DND-41 (cell line): ENCODE results near the gene SAT1.

Source experiments
- ATAC-seq: fragments of 200-7000 bp; cut with Tn5 transposase; 3 replicates; pipeline ENCODE4 v1.9.1; 2021; ENCODE audit warnings: low read depth; ENCODE audit not compliant: insufficient read depth
- DNase-seq: peaks from one replicate; pipeline ENCODE4 v3.0.0-alpha.2; 2020
- H2AFZ ChIP-seq: 2 replicates; pipeline ENCODE4 v1.6.0; 2012; ENCODE audit warnings: low read depth, low read length
- H3K27ac ChIP-seq: 2 replicates; pipeline ENCODE4 v1.5.1; 2012; ENCODE audit warnings: low read length, inconsistent platforms
- H3K27me3 ChIP-seq: fragments of 200-600 bp; sonication (generic); 2 replicates; pipeline ENCODE4 v1.6.0; 2012; ENCODE audit warnings: low read length, mild to moderate bottlenecking, inconsistent platforms; ENCODE audit not compliant: insufficient read depth, poor library complexity
- H3K36me3 ChIP-seq: 2 replicates; pipeline ENCODE4 v1.5.1; 2012; ENCODE audit warnings: low read length, inconsistent platforms; ENCODE audit not compliant: insufficient read depth
- H3K4me1 ChIP-seq: 2 replicates; pipeline ENCODE4 v1.5.1; 2012; ENCODE audit warnings: mild to moderate bottlenecking, low read length; ENCODE audit not compliant: insufficient read depth
- H3K4me2 ChIP-seq: 2 replicates; pipeline ENCODE4 v1.6.0; 2012; ENCODE audit warnings: mild to moderate bottlenecking, moderate library complexity, low read length, inconsistent platforms; ENCODE audit not compliant: insufficient read depth
- H3K4me3 ChIP-seq, 2 experiments: fragments of 200-600 bp in 1 of 2; shearing (Covaris generic) in 1 of 2; 2 replicates each; pipeline ENCODE4 v1.5.1; 2012 to 2016; ENCODE audit warnings: inconsistent platforms in 2 of 2, low read length in 2 of 2, mild to moderate bottlenecking in 2 of 2, low read depth in 1 of 2, moderate library complexity in 1 of 2
- H3K79me2 ChIP-seq: 2 replicates; pipeline ENCODE4 v1.6.0; 2012; ENCODE audit warnings: low read length, inconsistent platforms; ENCODE audit not compliant: insufficient read depth
- H3K9ac ChIP-seq: 2 replicates; pipeline ENCODE4 v1.6.0; 2012; ENCODE audit warnings: low read depth, mild to moderate bottlenecking, inconsistent platforms, low read length, moderate library complexity
- H3K9me3 ChIP-seq: 2 replicates; pipeline ENCODE4 v1.5.1; 2012; ENCODE audit warnings: low read length, moderate library complexity, mild to moderate bottlenecking, inconsistent platforms; ENCODE audit not compliant: insufficient read depth, severe bottlenecking
- H4K20me1 ChIP-seq: 2 replicates; pipeline ENCODE4 v1.6.0; 2012; ENCODE audit warnings: low read length; ENCODE audit not compliant: insufficient read depth
- CTCF ChIP-seq: IDR thresholded peaks from 2 replicates; pipeline ENCODE4 v1.5.1; 2012; ENCODE audit warnings: borderline replicate concordance, low read length, moderate library complexity, mild to moderate bottlenecking; ENCODE audit not compliant: poor library complexity, severe bottlenecking; ENCODE audit errors: extremely low read depth
- EZH2 ChIP-seq: IDR thresholded peaks from 3 replicates; pipeline ENCODE4 v1.6.1; 2012; ENCODE audit warnings: borderline replicate concordance, low read depth, mild to moderate bottlenecking, moderate library complexity, low read length, inconsistent platforms; ENCODE audit not compliant: severe bottlenecking

Gene SAT1

GRCh38 chrX:23802431-23802830 is 19.5 kb downstream of the SAT1 start:
- H3K27ac ChIP-seq: no peak overlapping the region
- ATAC-seq: no peak
- DNase-seq: no peak
- H2AFZ ChIP-seq: no peak overlapping the region
- H3K36me3 ChIP-seq: no peaks in the 10 kb centered on the region
- H3K27me3 ChIP-seq: no peaks in the 10 kb centered on the region
- H3K4me1 ChIP-seq: no peaks in the 10 kb centered on the region
- H3K9ac ChIP-seq: no peak overlapping the region
- no peak for TF ChIP-seq EZH2
- no peak for TF ChIP-seq CTCF
- H3K79me2 ChIP-seq: no peaks in the 10 kb centered on the region
- H3K4me3 ChIP-seq: no peak overlapping the region
- H3K4me2 ChIP-seq: no peak overlapping the region
- H3K9me3 ChIP-seq: no peaks in the 10 kb centered on the region
- no peaks in the 10 kb centered on the region for H4K20me1 ChIP-seq

GRCh38 chrX:23803931-23804381 is 21.0 kb downstream of the SAT1 start:
- H3K27ac ChIP-seq: no peak overlapping the region
- H3K4me2 ChIP-seq: no peak overlapping the region
- H3K9me3 ChIP-seq: no peaks in the 10 kb centered on the region

GRCh38 chrX:23804578-23804977 is 21.6 kb downstream of the SAT1 start:
- H3K9me3 ChIP-seq: no peaks in the 10 kb centered on the region
- no peaks in the 10 kb centered on the region for H3K4me1 ChIP-seq
- no peaks in the 10 kb centered on the region for H3K27me3 ChIP-seq
- TF ChIP-seq CTCF (no peak), EZH2 (no peak)
- no peak overlapping the region for H3K4me3 ChIP-seq
- H3K36me3 ChIP-seq: no peaks in the 10 kb centered on the region
- H2AFZ ChIP-seq: no peak overlapping the region
- DNase-seq (no peak), ATAC-seq (no peak)
- H3K9ac ChIP-seq: no peak overlapping the region
- H3K27ac ChIP-seq: no peak overlapping the region
- H4K20me1 ChIP-seq: no peaks in the 10 kb centered on the region
- H3K4me2 ChIP-seq: no peak overlapping the region
- no peaks in the 10 kb centered on the region for H3K79me2 ChIP-seq

More at GRCh38 chrX:23803931-23804381, 21.0 kb downstream of the SAT1 start:
- H3K79me2 ChIP-seq: no peaks in the 10 kb centered on the region
- no peaks in the 10 kb centered on the region for H3K4me1 ChIP-seq
- no peaks in the 10 kb centered on the region for H3K36me3 ChIP-seq
- H4K20me1 ChIP-seq: no peaks in the 10 kb centered on the region
- H3K9ac ChIP-seq: no peak overlapping the region
- no peak overlapping the region for H3K4me3 ChIP-seq
- no peak overlapping the region for H2AFZ ChIP-seq
- DNase-seq: no peak
- TF ChIP-seq EZH2: no peak
- TF ChIP-seq CTCF: no peak
- ATAC-seq: no peak
- H3K27me3 ChIP-seq: no peaks in the 10 kb centered on the region

GRCh38 chrX:23805389-23805788 is 22.4 kb downstream of the SAT1 start:
- Histone ChIP-seq H3K9me3 (no peaks in the 10 kb centered on the region), H3K36me3 (no peaks in the 10 kb centered on the region), H3K4me3 (no peak overlapping the region), H3K27ac (no peak overlapping the region), H3K27me3 (no peaks in the 10 kb centered on the region), H3K79me2 (no peaks in the 10 kb centered on the region), H3K9ac (no peak overlapping the region), H2AFZ (no peak overlapping the region), H3K4me1 (no peaks in the 10 kb centered on the region), H4K20me1 (no peaks in the 10 kb centered on the region), H3K4me2 (no peak overlapping the region)
- no peak for ATAC-seq
- no peak for DNase-seq
- TF ChIP-seq CTCF: no peak
- TF ChIP-seq EZH2: no peak
